Mesenteric fat pad (tissue), 1 donor: ENCODE data around the gene NSUN7. TPM values are rescaled to one million over a fixed set of nuclear protein-coding genes. Genes with fewer than 3 reads are reported as not detected.
"Not testable (repeated sequence)": the region's sequence is repeated elsewhere in the genome, so short reads cannot be mapped to it uniquely, and the experiment has no call there.

Experiments
- DNase-seq: peaks from one replicate; pipeline ENCODE4 v3.0.0-alpha.2; 2020; ENCODE audit warnings: low spot score
- total RNA-seq: library from RNA; stranded (reverse); fragmentation: NEBNext Ultra II Directional; extraction: Animal tissue kit (Norgen Biotek cat#: 25700); gene quantifications from one replicate; pipeline ENCODE4 v1.2.1, GENCODE V29; 2021
- donor health status: DM: yes; HTN: yes; CAD: no.

The NSUN7 gene
- total RNA-seq, 1 donor from 2014 or later: 1.7 TPM

DNA sequence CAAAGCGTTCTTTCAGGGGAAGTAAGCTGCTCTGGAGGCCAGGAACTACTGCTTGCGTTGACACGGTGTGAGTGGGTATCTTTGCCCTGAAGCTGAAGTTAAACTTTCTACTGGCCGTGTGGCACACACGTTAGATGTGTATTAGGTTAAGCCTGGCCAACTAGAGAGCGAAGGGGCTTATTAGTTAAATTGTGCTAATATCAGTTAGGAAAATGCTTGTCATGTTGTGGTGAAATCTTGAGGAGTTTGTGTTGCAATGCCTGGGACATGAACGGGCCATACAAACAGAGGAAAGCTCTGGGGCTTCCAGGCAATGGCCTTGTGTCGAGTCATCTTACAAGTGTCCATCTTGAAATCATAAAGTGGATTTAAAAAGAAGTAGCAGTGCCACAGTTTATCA is 62.6 kb downstream of the NSUN7 start:
- no peak for DNase-seq

- DNase-seq: no peak
Measured at GRCh38 chr4:40812856-40813255, 63.1 kb downstream of the NSUN7 start.

- not testable (repeated sequence) for DNase-seq
Measured at GRCh38 chr4:40817157-40817556, 67.4 kb downstream of the NSUN7 start.

GRCh38 chr4:40820101-40820500 is 70.3 kb downstream of the NSUN7 start:
- DNase-seq: no peak

- DNase-seq: no peak
Measured at GRCh38 chr4:40822420-40823166, 72.8 kb downstream of the NSUN7 start.

DNA sequence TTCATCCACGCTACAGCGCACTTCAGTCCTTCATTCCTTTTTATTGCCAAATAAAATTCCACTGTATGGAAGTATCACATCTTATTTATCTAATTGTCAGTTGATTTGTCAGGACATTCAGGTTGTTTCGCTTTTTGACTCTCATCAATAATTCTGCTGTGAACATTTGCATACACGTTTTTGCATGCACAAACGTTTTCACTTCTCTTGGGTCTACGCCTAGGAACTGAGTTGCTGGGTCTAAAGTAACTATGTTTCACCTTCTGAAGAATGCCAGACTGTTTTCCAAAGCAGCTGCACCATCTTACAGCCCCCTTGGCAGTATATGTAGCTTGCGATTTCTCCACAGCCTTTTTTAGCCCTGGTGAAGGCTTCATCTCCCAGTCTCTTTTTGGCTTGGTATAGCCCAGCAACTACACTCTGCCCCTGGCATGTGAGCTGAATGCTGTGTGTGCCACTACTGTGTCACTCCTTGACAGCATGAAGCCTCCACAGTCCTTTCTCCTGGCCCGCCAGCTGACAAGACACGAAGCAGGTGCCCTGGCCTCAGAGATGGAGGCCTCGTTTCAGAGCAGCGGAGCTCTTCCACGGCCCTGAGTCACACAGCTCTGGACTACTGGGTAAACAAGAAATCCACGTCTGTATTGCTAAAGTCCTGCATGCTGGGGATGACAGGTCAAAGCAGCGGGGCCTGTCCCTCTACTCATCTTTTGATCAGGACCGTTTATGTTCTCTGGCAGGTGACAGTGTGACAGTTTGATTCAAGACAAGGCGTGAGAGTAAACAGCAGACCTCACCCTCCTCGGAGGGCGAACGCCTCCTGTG is 75.5 kb downstream of the NSUN7 start:
- no peak for DNase-seq

GRCh38 chr4:40826821-40827220 is 77.1 kb downstream of the NSUN7 start:
- DNase-seq: no peak

DNA sequence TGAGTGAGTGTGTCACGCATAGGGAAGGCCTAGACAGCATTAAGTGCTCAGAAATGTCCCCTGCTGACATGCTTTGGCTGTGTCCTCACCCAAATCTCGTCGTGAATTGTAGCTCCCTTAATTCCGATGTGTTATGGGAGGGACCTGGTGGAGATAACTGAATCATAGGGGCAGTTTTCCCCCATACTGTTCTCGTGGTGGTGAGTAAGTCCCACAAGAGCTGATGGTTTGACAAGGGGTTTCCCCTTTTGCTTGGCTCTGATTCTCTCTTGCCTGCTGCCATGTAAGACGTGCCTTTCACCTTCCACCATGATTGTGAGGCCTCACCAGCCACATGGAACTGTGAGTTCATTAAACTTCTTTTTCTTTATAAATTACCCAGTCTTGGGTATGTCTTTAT is 78.0 kb downstream of the NSUN7 start:
- DNase-seq: no peak

DNA sequence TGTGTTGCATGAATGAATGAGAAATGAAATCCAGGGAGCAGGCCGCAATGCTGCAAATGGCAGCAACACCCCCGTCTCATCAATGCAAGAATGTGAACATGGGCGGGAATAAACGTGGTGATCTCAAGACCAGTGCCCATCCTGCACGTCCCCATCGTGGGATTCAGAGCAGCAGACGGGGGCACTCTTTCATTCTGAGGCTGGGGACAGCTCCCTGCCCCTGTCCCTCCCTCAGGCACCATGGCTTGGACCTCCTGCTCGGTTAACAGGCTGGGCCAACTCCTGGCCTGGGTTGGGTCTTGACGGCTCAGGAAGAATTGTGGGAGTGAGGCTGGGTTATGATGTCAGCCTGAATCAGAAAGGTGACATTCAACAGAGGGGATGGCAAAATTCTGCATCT is 78.9 kb downstream of the NSUN7 start:
- DNase-seq: no peak

GRCh38 chr4:40829586-40829985 is 79.8 kb downstream of the NSUN7 start:
- no peak for DNase-seq

DNA sequence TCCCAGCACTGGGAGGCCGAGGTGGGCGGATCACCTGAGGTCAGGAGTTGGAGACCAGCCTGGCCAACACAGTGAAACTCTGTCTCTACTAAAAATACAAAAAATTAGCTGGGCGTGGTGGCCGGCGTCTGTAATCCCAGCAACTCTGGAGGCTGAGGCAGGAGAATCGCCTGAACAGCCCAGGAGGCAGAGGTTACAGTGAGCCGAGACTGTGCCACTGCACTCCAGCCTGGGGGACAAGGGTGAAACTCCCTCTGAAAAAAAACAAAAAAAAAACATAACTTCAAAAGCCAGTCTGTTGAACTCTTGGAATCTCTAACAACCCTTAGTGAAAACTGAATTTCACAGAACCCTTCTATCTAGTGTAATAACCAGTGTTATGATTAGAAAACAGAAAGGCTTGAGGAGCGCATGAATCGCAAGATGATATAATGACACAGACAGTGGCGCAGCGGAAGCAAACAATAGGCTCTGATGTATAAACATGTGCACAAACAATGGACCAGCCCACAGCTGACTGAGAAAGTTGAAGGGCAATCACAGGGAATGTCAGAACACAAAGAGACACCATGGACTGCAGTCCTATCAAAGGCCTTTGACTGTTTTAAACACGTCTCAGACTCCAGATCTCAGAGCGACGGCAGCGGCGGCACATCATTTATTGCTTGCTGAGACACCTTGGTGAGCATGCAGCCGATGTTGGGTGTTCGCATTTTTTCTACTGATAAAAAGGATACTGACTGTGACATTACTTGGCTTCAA is 81.6 kb downstream of the NSUN7 start:
- no peak for DNase-seq

GRCh38 chr4:40832175-40832574 is 82.4 kb downstream of the NSUN7 start:
- DNase-seq: no peak

- no peak for DNase-seq
Measured at GRCh38 chr4:40833212-40833611, 83.5 kb downstream of the NSUN7 start.

GRCh38 chr4:40837094-40837870 is 87.5 kb downstream of the NSUN7 start:
- no peak for DNase-seq

- DNase-seq: no peak
Measured at GRCh38 chr4:40838742-40839141, 89.0 kb downstream of the NSUN7 start.

GRCh38 chr4:40840255-40840984 is 90.7 kb downstream of the NSUN7 start:
- DNase-seq: no peak

GRCh38 chr4:40840985-40841571 is 91.3 kb downstream of the NSUN7 start:
- DNase-seq: no peak

GRCh38 chr4:40842318-40842717 is 92.6 kb downstream of the NSUN7 start:
- DNase-seq: no peak

GRCh38 chr4:40842725-40843423 is 93.1 kb downstream of the NSUN7 start:
- DNase-seq: peak; percentile 41
